ENCODE measurements around the gene RAN.

DNA sequence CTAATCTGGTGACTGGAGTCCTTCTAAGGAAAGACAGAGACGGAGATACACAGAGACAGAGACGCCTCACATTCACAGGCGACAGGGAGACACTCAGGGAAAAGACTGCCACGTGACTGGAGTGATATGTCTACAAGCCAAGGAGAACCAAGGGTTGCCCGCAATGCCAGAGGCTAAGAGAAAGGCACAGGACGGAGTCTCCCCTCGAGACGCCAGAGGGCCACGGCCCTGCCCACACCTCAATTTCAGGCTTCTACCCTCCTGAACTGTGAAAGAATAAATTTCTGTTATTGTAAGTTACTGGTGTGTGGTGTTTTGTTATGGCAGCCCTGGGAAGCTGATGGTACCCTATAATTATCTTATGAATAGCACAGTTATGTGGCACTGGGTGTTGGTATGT, 11.6 kb upstream of the RAN start:
- TF ChIP-seq, protein P1, sequence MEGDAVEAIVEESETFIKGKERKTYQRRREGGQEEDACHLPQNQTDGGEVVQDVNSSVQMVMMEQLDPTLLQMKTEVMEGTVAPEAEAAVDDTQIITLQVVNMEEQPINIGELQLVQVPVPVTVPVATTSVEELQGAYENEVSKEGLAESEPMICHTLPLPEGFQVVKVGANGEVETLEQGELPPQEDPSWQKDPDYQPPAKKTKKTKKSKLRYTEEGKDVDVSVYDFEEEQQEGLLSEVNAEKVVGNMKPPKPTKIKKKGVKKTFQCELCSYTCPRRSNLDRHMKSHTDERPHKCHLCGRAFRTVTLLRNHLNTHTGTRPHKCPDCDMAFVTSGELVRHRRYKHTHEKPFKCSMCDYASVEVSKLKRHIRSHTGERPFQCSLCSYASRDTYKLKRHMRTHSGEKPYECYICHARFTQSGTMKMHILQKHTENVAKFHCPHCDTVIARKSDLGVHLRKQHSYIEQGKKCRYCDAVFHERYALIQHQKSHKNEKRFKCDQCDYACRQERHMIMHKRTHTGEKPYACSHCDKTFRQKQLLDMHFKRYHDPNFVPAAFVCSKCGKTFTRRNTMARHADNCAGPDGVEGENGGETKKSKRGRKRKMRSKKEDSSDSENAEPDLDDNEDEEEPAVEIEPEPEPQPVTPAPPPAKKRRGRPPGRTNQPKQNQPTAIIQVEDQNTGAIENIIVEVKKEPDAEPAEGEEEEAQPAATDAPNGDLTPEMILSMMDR (conservative IDR thresholded peaks at IDR 0.05) = no peak
- TF ChIP-seq EZH2 (IDR thresholded peaks at IDR 0.05; ENCODE audit: low read depth) = no peak
